ENCODE results near the gene ICE1. TPM values are rescaled to one million over a fixed set of nuclear protein-coding genes. Genes with fewer than 3 reads are reported as not detected.

Gene ICE1
- total and polyA plus RNA-seq, 12 donors, result 4.8 to 20.3 (median 18.6) TPM

- intact Hi-C loops (cut with DNase I), result no loop called here
- Histone ChIP-seq H3K36me3 (no peaks in the 10 kb centered on the region), H3K9me3 (peaks cover 0 to 4% (median 0%) of the 10 kb centered on the region in 11 donors), H3K27ac (no peak overlapping the region), H3K4me3 (no peak overlapping the region), H3K27me3 (peaks cover 0 to 7% (median 3%) of the 10 kb centered on the region in 7 donors), H3K4me1 (no peaks in the 10 kb centered on the region)
- 84 to 89% methylated on average over 13 of the region's 13 CpGs for WGBS, 2 donors
- no peak for TF ChIP-seq CTCF (IDR thresholded peaks at IDR 0.05)
- ATAC-seq, result no peak
- no peak for DNase-seq
These were observed 110.0 kb downstream of the ICE1 start for GRCh38 chr5:5532306-5533076.

GRCh38 chr5:5533927-5534326 is 111.5 kb downstream of the ICE1 start:
- peaks cover 0 to 7% (median 3%) of the 10 kb centered on the region in 7 donors for H3K27me3 ChIP-seq
- TF ChIP-seq CTCF (IDR thresholded peaks at IDR 0.05), result no peak
- no peaks in the 10 kb centered on the region for H3K4me1 ChIP-seq
- H3K36me3 ChIP-seq, result no peaks in the 10 kb centered on the region
- intact Hi-C loops (cut with DNase I), result no loop called here
- DNase-seq, result no peak
- H3K27ac ChIP-seq, result no peak overlapping the region
- 72 to 79% methylated on average over 9 of the region's 9 CpGs for WGBS, 2 donors
- H3K9me3 ChIP-seq, result peaks cover 0 to 2% (median 0%) of the 10 kb centered on the region in 11 donors
- no peak overlapping the region for H3K4me3 ChIP-seq
- no peak for ATAC-seq

- Histone ChIP-seq H3K27ac (no peak overlapping the region), H3K27me3 (peaks cover 0 to 7% (median 3%) of the 10 kb centered on the region in 7 donors), H3K4me1 (no peaks in the 10 kb centered on the region), H3K36me3 (no peaks in the 10 kb centered on the region), H3K4me3 (no peak overlapping the region), H3K9me3 (no peaks in the 10 kb centered on the region)
- no peak for TF ChIP-seq CTCF (IDR thresholded peaks at IDR 0.05)
- no peak for ATAC-seq
- 87 to 88% methylated on average over 4 of the region's 4 CpGs for WGBS, 2 donors
- DNase-seq, result no peak
- intact Hi-C loops (cut with DNase I), result no loop called here
These were observed 111.9 kb downstream of the ICE1 start for GRCh38 chr5:5534333-5534732.

GRCh38 chr5:5536871-5537270 is 114.4 kb downstream of the ICE1 start:
- no peak overlapping the region for H3K27ac ChIP-seq
- intact Hi-C loops (cut with DNase I), result loop anchor here in 1 of 10 donors (5.0 kb wide), 1 partner anchor 1895 kb away; no protein-coding TSS in a partner anchor
- no peak for TF ChIP-seq CTCF (IDR thresholded peaks at IDR 0.05)
- no peak for ATAC-seq
- H3K4me3 ChIP-seq, result no peak overlapping the region
- no peaks in the 10 kb centered on the region for H3K36me3 ChIP-seq
- H3K27me3 ChIP-seq, result peaks cover 0 to 7% (median 3%) of the 10 kb centered on the region in 7 donors
- no peaks in the 10 kb centered on the region for H3K4me1 ChIP-seq
- DNase-seq, result no peak
- no peaks in the 10 kb centered on the region for H3K9me3 ChIP-seq
- 87 to 89% methylated on average over 4 of the region's 4 CpGs for WGBS, 2 donors
